Measurements from ENCODE around the gene CAMTA1.

CAMTA1 gene

DNA sequence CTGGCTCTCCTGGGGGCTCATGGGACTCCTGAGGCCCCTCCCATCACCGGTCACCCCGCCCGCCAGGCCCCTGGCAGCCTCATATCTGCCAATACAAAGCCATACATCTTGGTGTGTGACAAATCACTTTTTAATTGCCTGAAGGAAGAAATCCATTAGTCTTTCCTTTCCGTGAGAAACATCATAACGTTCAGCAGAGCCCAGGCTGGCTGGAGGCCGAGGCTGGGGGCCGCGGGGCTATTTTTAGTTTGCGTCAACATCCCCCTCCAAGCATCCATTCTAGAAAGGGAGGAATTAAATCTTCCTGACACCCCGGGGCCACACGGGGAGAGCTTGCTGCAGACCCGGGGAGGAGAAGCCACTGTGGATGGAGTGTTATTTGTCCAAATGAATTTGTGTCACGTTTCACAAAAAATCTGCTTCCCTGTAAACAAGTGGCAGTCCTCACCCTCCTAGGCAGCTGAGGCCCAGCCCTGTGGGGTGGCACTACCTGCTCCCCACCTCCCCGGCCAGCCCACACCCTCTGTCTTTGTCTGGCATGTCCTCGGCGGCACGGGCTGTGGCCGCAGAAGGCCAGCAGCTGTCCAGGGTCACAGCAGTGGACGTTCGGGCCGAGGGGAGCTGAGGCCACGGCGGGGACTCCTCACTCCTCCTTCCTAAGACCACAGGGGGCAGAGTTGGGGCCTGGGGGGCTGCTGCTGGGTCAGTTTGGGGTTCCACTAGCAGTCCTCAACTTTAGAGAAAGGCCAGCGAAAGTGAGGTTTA, 749.0 kb downstream of the CAMTA1 start:
- ChIA-PET CTCF (interaction anchor here (0.7 kb wide), 1 partner anchor 93 kb away, joined by 5 read pairs; no protein-coding TSS in a partner anchor), POLR2A (ENCODE audit: low non-redundant PET) (no interaction called here)
- no peak for DNase-seq (ENCODE audit: low spot score)
- TF ChIP-seq, protein P1, sequence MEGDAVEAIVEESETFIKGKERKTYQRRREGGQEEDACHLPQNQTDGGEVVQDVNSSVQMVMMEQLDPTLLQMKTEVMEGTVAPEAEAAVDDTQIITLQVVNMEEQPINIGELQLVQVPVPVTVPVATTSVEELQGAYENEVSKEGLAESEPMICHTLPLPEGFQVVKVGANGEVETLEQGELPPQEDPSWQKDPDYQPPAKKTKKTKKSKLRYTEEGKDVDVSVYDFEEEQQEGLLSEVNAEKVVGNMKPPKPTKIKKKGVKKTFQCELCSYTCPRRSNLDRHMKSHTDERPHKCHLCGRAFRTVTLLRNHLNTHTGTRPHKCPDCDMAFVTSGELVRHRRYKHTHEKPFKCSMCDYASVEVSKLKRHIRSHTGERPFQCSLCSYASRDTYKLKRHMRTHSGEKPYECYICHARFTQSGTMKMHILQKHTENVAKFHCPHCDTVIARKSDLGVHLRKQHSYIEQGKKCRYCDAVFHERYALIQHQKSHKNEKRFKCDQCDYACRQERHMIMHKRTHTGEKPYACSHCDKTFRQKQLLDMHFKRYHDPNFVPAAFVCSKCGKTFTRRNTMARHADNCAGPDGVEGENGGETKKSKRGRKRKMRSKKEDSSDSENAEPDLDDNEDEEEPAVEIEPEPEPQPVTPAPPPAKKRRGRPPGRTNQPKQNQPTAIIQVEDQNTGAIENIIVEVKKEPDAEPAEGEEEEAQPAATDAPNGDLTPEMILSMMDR (conservative IDR thresholded peaks at IDR 0.05; ENCODE audit: low read depth), result no peak
- no peak overlapping the region for H3K27ac ChIP-seq

DNA sequence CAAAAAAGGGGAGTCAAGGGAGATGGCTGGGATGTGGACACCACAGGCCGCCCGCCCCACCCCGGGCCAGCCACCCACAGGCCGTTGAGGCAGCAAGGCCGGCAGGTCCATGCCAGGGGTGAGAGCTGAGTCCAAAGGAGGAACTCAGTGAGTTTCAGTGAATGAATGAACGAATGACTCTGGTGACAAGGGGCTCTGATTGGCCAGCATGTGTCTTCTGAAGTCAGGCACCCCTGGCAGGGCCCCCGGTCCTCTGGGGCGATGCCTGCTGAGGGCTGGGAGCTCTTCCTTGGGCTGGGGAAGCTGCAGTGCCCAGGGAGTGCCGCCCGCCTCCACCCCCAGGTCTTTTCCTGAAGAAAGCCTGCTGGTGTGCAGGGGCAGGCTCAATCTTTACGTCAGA, 749.8 kb downstream of the CAMTA1 start:
- TF ChIP-seq, protein P1 (conservative IDR thresholded peaks at IDR 0.05; ENCODE audit: low read depth), result no peak
- ChIA-PET POLR2A (ENCODE audit: low non-redundant PET) (no interaction called here), CTCF (interaction anchor here (0.6 to 0.7 kb wide), 2 partner anchors 39 to 916 kb away, joined by 3 to 6 read pairs; no protein-coding TSS in a partner anchor)
- no peak overlapping the region for H3K27ac ChIP-seq
- no peak for DNase-seq (ENCODE audit: low spot score)

DNA sequence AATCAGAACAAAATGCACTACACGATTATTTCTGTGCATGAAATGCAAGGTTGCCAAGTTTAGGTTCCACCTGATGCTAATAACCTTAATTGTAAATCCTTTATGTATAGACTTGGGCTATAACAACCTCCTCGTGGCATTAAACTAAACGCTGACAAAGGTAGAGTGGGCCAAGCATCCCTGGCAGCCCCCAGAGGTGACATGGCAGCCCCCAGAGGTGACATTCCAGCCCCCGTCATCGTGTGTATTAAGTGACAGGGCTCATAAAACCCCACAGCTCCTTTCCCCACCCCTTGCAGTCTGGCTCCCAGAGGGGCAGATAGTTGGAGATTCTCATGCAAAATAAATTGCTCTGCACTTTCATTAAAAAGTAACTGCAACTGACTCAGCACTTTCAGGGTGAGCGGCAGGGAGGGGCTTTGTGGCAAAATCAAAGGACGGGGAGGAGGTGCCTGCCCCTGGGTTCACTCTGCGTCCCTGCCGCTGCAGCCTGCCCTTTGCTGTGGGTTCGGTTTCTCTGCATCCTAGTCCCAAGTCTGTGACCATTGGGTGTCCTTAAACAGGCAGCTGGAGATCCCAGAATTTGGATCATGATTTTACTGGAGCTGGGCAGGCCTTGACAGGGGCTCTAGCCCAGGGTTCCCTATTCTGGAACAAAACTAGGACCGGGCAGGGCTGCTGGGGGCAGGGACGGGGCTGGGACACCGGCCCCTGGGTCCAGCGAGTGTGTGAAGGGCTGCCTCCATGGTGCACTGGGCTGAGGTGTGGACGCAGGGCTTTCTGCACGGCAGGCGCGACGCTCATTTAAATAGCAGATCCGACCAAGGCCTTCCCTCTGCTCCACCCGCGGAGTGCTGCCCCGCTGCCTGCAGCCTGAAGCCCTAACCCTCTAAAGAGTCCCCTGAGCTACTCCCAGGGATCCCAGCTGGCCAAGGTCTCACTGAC, 751.0 kb downstream of the CAMTA1 start:
- CTCF ChIA-PET, result interaction anchor here (0.6 kb wide), 1 partner anchor 17 kb away, joined by 3 read pairs; no protein-coding TSS in a partner anchor
- POLR2A ChIA-PET (ENCODE audit: low non-redundant PET), result no interaction called here
- no peak for DNase-seq (ENCODE audit: low spot score)
- no peak overlapping the region for H3K27ac ChIP-seq
- TF ChIP-seq, protein P1 (conservative IDR thresholded peaks at IDR 0.05; ENCODE audit: low read depth), result no peak

DNA sequence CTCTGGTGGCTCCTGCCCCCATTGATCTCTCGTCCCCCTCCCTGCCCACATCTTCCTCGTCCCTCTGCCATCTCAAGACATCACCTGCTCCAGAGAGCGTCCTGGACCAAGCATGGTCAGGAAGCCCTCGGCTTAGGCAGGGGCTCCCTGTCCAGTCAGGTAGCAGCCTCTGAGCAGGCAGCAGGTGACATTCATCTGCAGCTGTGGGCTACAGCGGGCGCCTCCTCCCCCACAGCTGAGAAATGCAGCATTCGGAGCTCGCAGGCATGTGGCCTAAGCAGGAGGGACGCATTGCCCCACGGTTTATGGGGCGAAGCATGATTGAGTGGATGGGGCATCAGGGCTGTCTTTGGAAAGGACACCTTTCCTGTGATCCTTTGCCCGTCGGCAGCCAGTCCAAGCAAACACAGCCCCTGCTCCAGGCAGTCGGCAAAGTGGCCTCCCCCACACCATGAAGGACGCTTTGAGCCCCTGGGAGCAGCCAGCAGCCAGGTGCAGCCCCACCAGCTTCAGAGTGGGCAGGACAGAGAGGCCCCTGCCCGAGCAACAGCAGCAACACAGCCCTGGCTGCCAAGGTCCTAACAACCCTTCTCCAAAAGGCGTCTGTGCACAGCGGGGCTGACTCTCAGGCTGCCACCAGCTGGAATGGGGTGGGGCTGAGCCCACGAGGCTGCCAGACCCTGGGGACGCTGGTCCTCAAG, 751.8 kb downstream of the CAMTA1 start:
- ChIA-PET POLR2A (ENCODE audit: low non-redundant PET) (no interaction called here), CTCF (no interaction called here)
- H3K27ac ChIP-seq, result no peak overlapping the region
- no peak for DNase-seq (ENCODE audit: low spot score)
- TF ChIP-seq, protein P1 (conservative IDR thresholded peaks at IDR 0.05; ENCODE audit: low read depth), result no peak

DNA sequence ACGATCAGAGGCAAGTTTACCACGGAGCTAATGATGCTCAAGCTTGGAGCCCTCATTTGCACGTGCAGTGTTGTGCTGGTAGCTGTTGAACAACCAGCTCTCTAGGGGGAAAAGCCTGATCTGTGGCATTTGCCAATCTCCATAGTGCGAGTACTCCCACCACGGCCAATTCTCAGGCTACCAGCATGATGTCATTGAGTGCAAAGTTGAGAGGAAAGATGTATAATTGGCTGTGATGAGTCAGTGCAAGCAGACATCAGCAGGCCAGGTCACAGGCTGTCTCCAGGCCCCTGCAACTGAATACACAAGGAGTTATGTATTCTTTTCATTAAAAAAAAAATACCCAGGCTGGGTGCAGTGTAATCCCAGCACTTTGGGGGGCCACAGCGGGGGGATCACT, 752.8 kb downstream of the CAMTA1 start:
- TF ChIP-seq, protein P1 (conservative IDR thresholded peaks at IDR 0.05; ENCODE audit: low read depth), result no peak
- H3K27ac ChIP-seq, result no peak overlapping the region
- CTCF ChIA-PET, result interaction anchor here (0.5 to 0.8 kb wide), 2 partner anchors 52 to 339 kb away, joined by 3 to 5 read pairs; no protein-coding TSS in a partner anchor
- no peak for DNase-seq (ENCODE audit: low spot score)
- POLR2A ChIA-PET (ENCODE audit: low non-redundant PET), result no interaction called here
